HG02678 (cell line): ENCODE results near the gene STAG1.
"Not testable (repeated sequence)": the region's sequence is repeated elsewhere in the genome, so short reads cannot be mapped to it uniquely, and the experiment has no call there.

Experiments used
- ATAC-seq: cut with Tn5 transposase; IDR thresholded peaks from one replicate; pipeline ENCODE4 v1.9.1; 2021; ENCODE audit warnings: mild to moderate bottlenecking, moderate library complexity; ENCODE audit not compliant: unreplicated experiment

The STAG1 gene

DNA sequence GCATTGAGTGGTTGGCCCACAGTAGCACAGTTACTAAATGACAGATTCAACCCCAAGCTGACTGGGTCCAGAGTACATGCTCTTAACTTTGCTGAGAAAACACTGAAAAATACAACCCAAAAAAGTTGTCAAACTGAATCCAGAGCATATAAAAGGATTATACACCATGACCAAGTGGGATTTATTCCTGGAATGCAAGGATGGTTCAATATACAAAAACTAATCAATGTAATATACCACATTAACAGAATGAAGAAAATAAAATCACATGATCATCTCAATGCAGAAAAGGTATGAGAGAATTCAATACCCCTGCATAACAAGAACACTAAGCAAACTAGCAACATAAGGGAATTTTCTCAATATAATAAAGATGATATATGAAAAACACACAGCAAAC is 98.5 kb downstream of the STAG1 start:
- no peak for ATAC-seq

GRCh38 chr3:136651581-136651980 is 100.6 kb downstream of the STAG1 start:
- no peak for ATAC-seq

DNA sequence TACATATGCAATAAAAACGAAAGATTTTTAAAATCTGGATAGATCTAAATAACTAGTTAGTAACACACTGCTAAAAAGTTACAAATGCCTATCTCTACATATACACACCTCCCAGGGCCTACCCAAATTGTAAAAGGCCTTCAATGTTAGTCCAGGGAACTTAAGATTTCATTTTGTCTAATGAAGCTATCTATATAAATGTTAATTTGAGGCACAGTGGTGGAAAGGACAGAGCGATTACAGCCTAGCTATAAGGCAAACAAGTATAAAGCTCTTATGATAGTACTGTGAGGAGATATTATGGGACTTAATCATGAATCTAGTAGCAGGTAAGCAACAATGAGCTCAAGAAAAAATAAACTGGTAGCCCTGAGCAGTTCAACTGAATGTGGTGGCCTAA is 101.7 kb downstream of the STAG1 start:
- ATAC-seq, result no peak

- ATAC-seq, result peak; percentile 60
Observed at GRCh38 chr3:136645915-136646314, 106.3 kb downstream of the STAG1 start.

DNA sequence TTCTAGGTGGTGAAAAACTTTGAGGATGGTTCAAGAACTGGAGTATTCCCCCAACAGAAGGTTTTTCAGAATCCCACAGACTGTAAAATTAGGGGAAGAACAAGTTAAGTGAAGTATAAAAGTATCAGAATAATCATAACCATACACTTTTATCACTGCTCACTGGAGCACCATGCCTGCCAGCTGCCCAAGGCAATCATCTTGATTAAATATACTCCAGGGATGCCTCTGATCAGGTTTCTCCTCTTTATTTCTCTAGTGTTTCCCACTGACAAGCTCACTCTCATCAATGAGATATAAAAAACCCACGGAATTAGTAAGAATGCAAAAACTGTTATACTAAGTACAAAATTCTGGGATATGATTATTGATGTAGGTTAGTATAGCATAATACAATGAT is 108.0 kb downstream of the STAG1 start:
- ATAC-seq, result no peak

DNA sequence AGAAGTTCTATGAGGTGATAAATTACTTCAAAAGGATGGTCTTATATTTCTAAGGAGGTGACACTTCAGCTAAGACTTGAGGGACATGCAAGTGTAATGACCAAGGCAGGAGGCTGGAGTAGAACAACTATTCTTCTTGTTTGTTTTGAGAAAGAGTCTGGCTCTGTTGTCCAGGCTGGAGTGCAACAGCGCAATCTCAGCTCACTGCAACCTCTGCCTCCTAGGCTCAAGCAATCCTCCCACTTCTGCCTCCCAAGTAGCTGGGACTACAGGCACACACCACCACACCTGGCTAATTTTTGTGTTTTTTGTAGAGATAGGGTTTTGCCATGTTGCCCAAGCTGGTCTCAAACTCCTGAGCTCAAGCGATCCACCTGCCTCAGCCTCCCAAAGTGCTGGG is 108.8 kb downstream of the STAG1 start:
- not testable (repeated sequence) for ATAC-seq

DNA sequence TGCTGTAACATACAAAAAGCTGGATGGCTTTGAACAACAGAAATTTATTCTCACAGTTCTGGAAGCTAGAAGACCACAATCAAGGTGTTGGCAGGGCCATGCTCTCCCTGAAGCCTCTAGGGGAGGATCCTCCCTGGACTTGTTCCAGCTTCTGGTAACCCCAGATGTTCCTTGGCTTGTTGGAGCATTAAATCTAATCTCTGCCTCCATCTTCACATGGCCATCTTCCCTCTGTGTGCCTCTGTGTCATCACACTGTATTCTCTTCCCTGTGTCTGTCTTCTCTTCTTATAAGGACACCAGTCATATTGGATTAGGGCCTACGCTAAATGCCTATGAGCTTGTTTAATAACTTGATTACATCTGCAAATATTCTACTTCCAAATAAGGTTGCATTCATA is 109.5 kb downstream of the STAG1 start:
- no peak for ATAC-seq

- no peak for ATAC-seq
Observed at GRCh38 chr3:136639069-136639468, 113.1 kb downstream of the STAG1 start.

DNA sequence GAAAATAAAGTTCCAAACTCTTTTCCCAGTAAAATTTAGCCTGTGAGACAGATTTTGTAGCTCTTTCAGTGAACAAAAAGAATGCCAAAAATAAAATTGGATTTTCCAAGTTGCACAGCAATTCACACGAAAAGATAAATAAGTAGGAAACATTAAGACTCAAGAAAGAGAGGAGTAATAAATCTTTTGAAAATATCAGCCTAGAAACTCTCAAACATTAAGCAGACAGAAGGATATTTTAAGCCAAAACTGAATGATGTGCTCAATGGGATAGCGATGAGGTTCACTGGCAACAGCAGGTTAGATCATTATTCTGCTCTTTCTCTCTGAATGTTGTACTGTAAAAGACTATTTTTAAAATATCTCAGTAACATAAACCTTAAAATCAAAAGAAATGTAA is 115.0 kb downstream of the STAG1 start:
- ATAC-seq, result no peak

DNA sequence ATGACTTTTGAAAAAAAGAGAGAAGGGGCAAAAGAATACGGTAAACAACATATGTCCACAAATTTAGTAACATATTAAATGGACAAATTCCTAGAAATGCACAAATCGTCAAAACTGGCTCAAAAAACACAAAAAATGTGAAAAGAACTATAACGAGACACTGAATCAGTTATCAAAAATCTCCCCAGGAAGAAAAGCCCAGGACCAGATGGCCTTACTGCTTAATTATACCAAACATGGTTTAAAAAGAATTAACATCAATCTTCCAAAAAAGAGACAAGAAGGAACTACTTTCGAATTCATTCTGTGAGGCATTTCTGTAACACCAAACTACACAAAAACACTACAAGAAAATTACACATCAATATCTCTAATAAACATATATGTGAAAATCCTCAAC is 117.4 kb downstream of the STAG1 start:
- ATAC-seq, result no peak

- ATAC-seq, result no peak
Observed at GRCh38 chr3:136632625-136633081, 119.5 kb downstream of the STAG1 start.

GRCh38 chr3:136631424-136631823 is 120.8 kb downstream of the STAG1 start:
- no peak for ATAC-seq

- ATAC-seq, result no peak
Observed at GRCh38 chr3:136630915-136631314, 121.3 kb downstream of the STAG1 start.

DNA sequence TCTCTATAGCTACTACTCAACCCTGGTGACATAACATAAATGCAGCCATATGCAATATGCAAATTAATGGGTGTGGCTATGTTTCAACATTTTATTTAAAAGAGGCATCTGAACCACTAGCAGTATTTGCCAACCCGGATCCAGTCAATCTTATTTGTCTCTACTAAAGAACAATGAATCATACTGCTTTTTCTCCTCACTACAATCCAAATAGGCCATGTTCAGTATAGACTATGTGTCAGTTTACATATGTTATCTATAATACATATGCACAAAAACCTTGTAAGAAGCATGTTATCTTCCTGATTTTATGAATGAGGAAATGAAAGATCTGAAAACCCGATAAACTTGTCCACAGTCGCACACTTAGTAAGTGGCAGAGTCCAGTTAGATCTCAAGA is 125.7 kb downstream of the STAG1 start:
- ATAC-seq, result no peak

GRCh38 chr3:136624894-136625815 is 127.0 kb downstream of the STAG1 start:
- peak; percentile 72 for ATAC-seq

- no peak for ATAC-seq
Observed at GRCh38 chr3:136624371-136624770, 127.8 kb downstream of the STAG1 start.

GRCh38 chr3:136621628-136622027 is 130.6 kb downstream of the STAG1 start:
- no peak for ATAC-seq

DNA sequence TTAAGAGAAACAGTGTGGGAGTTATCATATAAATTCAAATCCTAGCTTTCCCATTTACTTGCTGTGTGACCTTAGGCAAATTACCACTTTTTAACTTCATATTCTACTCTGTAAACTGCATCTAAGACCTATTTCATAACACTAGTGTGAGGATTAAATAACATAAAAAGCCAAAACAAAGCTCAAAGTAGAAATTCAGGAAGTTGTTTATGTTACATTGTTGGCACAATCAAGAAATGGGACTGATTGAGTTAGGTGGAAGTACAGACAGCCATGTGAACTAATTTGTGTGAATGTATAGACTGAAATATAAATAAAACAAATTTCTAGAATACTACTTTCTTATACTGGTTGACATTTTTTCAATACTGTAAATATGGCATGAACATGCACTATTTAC is 131.7 kb downstream of the STAG1 start:
- no peak for ATAC-seq

- ATAC-seq, result not testable (repeated sequence)
Observed at GRCh38 chr3:136617969-136618525, 134.1 kb downstream of the STAG1 start.

DNA sequence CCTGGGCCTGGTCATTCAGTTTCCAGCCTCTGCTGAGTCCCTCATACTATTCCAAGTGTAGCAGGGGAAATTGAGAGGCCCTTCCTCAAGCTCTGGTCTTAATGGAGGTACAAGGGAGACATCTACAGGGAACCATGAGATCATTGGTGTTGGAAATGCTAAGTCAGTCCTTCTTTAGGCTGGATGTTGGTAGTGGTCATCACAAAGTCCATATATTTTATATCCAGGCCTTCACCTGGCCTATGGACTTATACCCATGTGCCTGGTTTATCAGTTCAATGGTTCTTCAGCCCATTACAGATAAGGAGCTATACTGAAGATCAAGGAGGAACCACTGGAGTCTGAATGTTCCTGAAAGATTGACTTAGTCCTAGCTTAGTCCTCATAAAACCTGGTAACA is 135.0 kb downstream of the STAG1 start:
- no peak for ATAC-seq

GRCh38 chr3:136612512-136612911 is 139.7 kb downstream of the STAG1 start:
- ATAC-seq, result no peak

DNA sequence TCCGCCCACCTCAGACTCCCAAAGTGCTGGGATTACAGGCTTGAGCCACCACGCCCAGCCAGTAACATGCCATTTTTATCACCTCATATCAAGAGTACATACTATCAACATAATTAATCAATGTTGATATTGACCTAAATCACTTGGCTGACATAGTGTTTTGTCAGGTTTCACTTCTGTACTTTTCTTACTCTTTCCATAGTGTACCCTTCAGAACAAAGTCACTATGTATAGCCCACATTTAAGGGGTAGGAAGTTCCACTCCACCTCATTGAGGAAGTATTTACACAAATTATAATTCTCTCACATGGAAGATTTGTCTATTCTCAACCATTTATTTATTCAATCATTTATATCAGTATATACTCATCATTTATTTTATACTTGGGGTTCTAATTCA is 145.2 kb downstream of the STAG1 start:
- no peak for ATAC-seq
